Fibroblast of lung (primary cell): ENCODE measurements around the gene PXDN.

Experiments
- CTCF ChIP-seq, 2 donors: IDR thresholded peaks in 1 of 2; conservative IDR thresholded peaks in 1 of 2; 1 replicate in 1 of 2; 2 replicates in 1 of 2; pipeline ENCODE4 v1.5.1; 2011 to 2012; ENCODE audit warnings: low read length in 2 of 2, control low read depth in 1 of 2, inconsistent platforms in 1 of 2, low read depth in 1 of 2, mild to moderate bottlenecking in 1 of 2
- EZH2 ChIP-seq: IDR thresholded peaks from 2 replicates; pipeline ENCODE4 v1.5.1; 2012; ENCODE audit warnings: low read length, control low read depth, mild to moderate bottlenecking; ENCODE audit errors: missing control alignments

GRCh38 chr2:1714291-1715064 is 29.8 kb downstream of the PXDN start:
- TF ChIP-seq CTCF (conservative IDR thresholded peaks at IDR 0.05 in 1 of 2, IDR thresholded peaks at IDR 0.05 in 1 of 2; ENCODE audit: low read depth in 1 of 2, low read length in 2 of 2) (no peak), EZH2 (no peak)
